ENCODE measurements around the gene ZNRF2. TPM values are rescaled to one million over a fixed set of nuclear protein-coding genes. Genes with fewer than 3 reads are reported as not detected.

Gene ZNRF2
- total and polyA plus RNA-seq, 2 experiments from 2014 or later = 18.6 to 46.7 TPM

GRCh38 chr7:30278849-30279652 is 5.3 kb upstream of the ZNRF2 start:
- H3K4me1 ChIP-seq (ENCODE audit: low read depth) = peaks cover 20% of the 10 kb centered on the region
- H3K36me3 ChIP-seq = no peaks in the 10 kb centered on the region
- no peaks in the 10 kb centered on the region for H3K27me3 ChIP-seq
- peak overlapping the region; percentile 72 for H3K27ac ChIP-seq
- peak in 1 of 2 donors; percentile 65 for DNase-seq (ENCODE audit: low read depth in 1 of 2, low spot score in 1 of 2)
- no peaks in the 10 kb centered on the region for H3K9me3 ChIP-seq (ENCODE audit: low read depth)
- no peak overlapping the region for H3K4me3 ChIP-seq
- no peak for TF ChIP-seq CTCF (IDR thresholded peaks at IDR 0.05; ENCODE audit: low read depth, low read length)

- Histone ChIP-seq H3K9me3 (ENCODE audit: low read depth) (no peaks in the 10 kb centered on the region), H3K27me3 (no peaks in the 10 kb centered on the region), H3K4me1 (ENCODE audit: low read depth) (peaks cover 20% of the 10 kb centered on the region), H3K4me3 (no peak overlapping the region), H3K27ac (peak overlapping the region; percentile 72), H3K36me3 (no peaks in the 10 kb centered on the region)
- no peak for DNase-seq (ENCODE audit: low read depth in 1 of 2, low spot score in 1 of 2)
- no peak for TF ChIP-seq CTCF (IDR thresholded peaks at IDR 0.05; ENCODE audit: low read depth, low read length)
Measured at GRCh38 chr7:30279653-30279904, 4.8 kb upstream of the ZNRF2 start.

GRCh38 chr7:30280631-30281030 is 3.8 kb upstream of the ZNRF2 start:
- no peaks in the 10 kb centered on the region for H3K9me3 ChIP-seq (ENCODE audit: low read depth)
- TF ChIP-seq CTCF (IDR thresholded peaks at IDR 0.05; ENCODE audit: low read depth, low read length) = no peak
- H3K27me3 ChIP-seq = no peaks in the 10 kb centered on the region
- DNase-seq (ENCODE audit: low read depth in 1 of 2, low spot score in 1 of 2) = no peak
- H3K36me3 ChIP-seq = no peaks in the 10 kb centered on the region
- no peak overlapping the region for H3K4me3 ChIP-seq
- H3K27ac ChIP-seq = no peak overlapping the region
- peaks cover 20% of the 10 kb centered on the region for H3K4me1 ChIP-seq (ENCODE audit: low read depth)

GRCh38 chr7:30281263-30281662 is 3.1 kb upstream of the ZNRF2 start:
- no peaks in the 10 kb centered on the region for H3K9me3 ChIP-seq (ENCODE audit: low read depth)
- H3K27me3 ChIP-seq = no peaks in the 10 kb centered on the region
- TF ChIP-seq CTCF (IDR thresholded peaks at IDR 0.05; ENCODE audit: low read depth, low read length) = no peak
- no peak for DNase-seq (ENCODE audit: low read depth in 1 of 2, low spot score in 1 of 2)
- H3K4me3 ChIP-seq = no peak overlapping the region
- H3K27ac ChIP-seq = no peak overlapping the region
- H3K4me1 ChIP-seq (ENCODE audit: low read depth) = peaks cover 20% of the 10 kb centered on the region
- H3K36me3 ChIP-seq = no peaks in the 10 kb centered on the region

- no peak overlapping the region for H3K27ac ChIP-seq
- no peaks in the 10 kb centered on the region for H3K27me3 ChIP-seq
- no peak overlapping the region for H3K4me3 ChIP-seq
- no peak for TF ChIP-seq CTCF (IDR thresholded peaks at IDR 0.05; ENCODE audit: low read depth, low read length)
- H3K9me3 ChIP-seq (ENCODE audit: low read depth) = no peaks in the 10 kb centered on the region
- no peaks in the 10 kb centered on the region for H3K36me3 ChIP-seq
- H3K4me1 ChIP-seq (ENCODE audit: low read depth) = peaks cover 20% of the 10 kb centered on the region
- no peak for DNase-seq (ENCODE audit: low read depth in 1 of 2, low spot score in 1 of 2)
Measured at GRCh38 chr7:30281791-30282190, 2.6 kb upstream of the ZNRF2 start.

All from cardiac muscle cell (in vitro differentiated cells and primary cell).